HL-60/S4 (cell line): ENCODE results near the gene DHRS1.

ENCODE experiments used
- in situ Hi-C: fragments of 300-500 bp; cut with MboI; formaldehyde crosslinking; loops from 2 replicates; pipeline ENCODE4 v1.14.3; 2022; ENCODE audit warnings: low sequenced_read_pairs

The DHRS1 gene

DNA sequence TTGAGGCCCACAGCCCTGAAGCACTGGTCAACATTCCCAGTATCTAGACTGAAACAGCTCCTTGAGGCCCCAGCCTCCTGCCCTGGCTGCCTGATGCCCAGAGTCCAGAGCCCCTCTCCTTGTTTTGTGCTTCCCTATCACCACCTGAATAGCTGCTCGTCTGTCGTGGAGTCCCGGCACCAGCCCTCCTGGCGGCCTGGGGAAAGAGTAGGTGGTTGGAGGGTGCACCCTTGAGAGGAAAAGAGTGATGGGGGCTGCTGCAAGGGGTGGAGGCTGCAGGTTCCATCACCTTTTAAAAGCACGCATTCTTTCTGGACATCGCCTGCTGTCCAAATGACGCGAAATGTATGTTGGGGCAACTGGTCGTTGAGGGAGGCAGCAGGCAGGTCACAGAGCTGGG, 31.4 kb downstream of the DHRS1 start:
- in situ Hi-C loops = no loop called here

DNA sequence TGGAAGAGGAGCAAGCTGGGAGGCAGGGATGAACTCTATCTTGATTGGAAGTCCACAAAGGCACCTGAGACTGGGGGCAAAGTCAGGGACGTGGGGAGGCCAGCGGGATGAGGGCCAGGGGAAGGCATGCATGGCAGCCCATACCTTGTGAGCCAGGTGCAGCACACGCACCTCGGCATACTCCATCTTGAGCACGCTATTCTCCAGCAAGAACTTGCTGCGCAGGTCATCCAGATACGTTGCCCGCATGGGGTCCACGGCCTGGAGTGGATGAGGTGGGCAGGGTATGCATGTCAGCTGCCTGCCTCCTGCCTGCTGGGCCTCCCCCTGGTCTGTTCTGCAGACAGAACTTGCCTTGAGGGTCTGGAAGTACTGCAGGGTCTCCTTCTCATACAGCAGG, 32.1 kb downstream of the DHRS1 start:
- in situ Hi-C loops = no loop called here

DNA sequence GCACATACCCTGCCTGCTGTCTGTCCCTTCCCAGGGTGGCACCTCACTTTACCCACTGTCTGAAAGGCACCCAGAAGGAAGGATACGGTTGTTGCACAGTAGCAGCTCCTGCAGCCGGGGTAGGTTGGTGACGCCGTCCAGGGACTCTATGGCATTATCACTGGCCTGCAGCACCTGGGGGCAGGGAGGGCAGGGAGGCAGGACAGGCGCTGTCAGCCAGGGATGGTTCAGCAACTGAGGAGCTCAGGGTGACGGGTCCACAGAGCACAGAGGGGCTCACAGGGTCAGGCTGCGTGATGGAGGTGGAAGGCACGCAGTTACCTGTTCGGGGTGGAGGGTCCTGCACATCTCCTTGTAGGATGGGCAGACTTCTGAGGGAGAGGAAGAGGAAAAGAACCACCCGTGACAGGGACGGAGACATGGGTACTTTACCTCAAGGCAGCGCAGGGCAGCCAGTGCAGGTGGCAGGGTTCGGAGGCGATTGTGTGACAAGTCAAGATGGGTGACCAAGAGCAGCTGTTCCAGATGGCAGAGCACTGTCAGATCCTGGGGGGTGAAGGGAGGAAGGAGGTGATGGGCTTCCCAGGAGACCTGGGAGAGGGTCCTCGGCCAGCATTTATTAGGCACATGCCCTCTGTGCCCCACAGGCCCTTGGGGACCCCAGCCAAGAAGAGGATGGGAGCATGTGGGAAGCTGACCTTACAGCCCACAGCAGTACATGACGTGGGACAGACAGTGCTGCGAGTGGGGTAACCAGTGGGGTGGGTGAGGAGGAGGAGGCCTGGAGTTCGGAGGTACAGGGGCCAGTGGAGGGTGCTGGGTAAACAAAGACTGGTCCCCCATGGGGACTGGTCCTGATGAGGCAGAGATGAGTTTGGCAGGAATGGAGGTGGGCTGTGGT, 33.0 kb downstream of the DHRS1 start:
- in situ Hi-C loops = no loop called here

DNA sequence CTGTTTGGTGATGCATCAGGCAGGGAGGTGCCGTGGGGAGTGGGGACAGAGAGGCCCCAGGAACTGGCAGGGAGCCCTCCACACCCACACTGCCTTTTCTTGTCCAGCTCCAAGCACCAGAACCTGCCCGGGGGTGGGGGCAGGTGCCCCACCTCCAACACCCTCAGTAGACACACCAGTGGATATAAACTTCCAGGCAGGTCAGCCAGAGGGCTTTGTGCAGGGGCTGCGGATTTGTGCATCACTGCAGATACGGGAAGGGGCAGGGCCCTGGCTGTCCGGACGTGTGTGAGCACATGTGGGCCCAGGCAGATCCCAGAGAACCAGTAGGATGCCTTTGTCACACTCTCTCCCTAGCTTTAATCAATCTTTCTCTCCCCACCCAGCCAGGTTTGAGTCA, 35.3 kb downstream of the DHRS1 start:
- in situ Hi-C loops = no loop called here

DNA sequence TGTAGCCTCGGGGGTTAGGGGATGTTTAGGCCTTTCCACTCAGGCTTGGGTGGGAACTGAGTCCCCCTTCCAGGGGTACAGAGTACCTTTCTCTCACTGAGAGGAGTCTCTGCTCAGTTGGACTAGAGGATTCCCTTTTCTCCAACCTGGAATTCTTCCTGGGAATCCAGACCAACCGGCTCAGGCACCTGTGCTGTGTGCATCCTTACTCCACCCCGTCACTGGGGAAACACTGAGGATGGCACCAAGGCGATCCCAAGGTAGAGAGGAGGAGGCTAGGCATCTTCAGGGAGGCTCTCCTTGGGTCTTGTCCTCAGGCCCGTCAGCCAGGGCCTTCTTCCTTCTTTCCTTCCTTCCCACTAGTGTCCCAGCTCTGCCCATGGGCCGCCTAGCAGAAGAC, 35.7 kb downstream of the DHRS1 start:
- in situ Hi-C loops = no loop called here

DNA sequence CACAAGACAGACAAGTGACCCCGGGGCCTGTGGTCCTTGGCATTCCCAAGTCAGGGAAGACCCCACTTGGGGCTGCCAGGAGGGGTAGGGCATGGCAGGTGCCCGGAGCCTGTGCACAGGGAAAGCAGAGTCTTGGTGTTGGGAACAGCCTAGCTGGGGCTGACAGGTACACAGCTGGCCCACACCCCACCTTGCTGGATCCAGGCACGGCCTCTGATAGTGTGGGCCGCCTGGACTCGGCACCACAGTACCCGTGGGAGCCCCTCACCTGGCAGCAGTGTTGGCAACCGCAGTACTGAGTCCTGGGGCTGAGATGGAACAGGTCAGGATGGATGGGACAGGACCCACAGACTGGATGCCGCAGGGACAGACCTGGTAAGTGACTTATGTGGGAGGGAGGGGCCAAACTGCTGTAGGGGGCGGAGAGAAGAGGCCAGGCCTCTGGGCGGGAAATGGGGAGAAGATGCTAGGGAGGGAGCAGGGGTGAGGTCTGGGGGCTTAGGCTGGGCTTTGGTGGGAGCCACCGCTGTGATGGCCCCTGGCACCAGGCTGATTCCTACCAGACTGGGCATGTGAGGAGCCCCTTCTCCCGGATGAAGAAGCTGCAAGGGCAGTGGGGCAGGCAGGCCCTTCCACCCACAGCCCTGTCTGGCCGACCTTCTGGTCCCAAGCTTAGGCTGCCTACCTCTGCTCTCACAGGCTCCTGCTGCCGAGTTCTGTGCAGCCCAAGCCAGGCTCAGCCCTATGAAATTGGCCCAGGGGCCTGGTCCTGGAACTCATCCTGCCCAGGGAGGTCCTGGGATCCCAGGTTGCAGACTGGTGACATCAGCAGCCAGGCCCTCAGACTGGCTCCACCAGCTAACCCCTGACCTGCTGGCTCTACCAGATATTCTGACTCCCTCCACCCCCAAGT, 36.5 kb downstream of the DHRS1 start, which contains the start of gene TGM1:
TSS of gene TGM1 (minus strand) at position 357 of the 913 bp plus-strand sequence. CDS start 825 bp downstream, outside the sequence.
- in situ Hi-C loops = no loop called here

DNA sequence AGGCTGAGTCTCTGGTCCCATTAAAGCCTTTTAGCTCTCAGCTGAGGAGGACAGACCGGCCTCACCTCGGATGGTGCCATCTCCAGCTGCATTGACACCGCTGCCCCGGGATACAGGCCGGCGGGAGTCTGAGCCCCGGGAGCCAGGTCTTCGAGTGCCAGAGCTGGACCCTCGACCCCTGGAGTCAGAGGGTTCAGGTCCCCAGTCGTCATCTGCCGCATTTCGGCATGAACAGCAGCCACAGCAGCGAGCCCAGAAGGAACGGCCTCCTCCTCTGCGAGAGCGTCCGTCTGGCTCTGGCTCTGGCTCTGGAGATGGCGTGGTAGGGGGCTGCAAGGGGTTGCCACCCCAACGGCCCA, 37.6 kb downstream of the DHRS1 start:
- in situ Hi-C loops = no loop called here

DNA sequence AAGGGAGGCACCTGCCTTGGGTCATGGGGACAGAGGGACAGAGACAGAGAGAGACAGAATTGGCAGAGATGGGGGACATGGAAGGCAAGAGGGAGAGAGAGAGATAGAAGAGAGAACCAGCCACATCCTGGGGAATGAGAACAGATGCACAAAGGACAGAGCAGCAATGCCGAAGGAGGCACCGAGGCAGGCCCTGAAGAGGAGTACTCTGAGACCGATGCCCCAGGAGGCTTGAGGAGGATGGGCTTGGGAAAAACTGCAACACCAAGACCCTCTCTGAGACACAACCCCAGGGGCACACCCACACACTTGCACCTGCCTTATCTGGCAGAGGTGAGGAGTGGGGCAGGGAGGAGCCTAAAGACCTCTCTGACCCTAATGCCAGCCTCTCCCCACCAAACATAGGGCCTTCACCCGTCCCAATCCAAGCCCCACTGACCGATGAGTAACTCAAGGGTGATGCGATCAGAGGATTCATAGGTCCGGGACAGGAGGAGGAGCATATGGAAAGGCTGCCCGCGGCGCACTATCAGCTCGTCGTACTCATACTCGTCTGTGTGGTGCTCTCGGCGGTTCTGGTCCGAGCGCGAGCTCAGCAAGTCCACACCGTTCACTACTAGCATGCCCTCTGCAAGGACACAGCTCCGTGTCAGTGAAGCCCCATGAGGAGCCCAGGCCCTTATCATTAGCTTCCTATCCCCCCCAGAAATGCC, 38.2 kb downstream of the DHRS1 start:
- in situ Hi-C loops = no loop called here

DNA sequence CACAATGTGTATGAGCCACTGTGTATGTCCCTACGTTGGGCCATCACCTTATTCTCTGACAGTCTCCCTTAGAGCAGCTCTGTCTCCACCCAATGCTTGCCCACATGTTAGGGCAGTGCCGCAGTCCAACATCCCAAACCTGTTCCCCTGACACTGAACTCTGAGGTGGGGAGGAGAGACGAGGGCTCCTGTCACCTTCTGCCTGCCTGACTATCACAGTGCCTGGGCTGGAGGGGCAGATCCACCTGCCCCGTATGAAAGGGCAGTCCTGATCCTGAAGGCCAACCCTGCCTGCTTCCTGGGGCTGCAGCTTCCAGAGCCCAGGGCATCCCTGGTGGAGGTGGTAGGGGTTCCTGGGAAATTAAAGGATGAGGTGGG, 38.8 kb downstream of the DHRS1 start:
- in situ Hi-C loops = no loop called here

DNA sequence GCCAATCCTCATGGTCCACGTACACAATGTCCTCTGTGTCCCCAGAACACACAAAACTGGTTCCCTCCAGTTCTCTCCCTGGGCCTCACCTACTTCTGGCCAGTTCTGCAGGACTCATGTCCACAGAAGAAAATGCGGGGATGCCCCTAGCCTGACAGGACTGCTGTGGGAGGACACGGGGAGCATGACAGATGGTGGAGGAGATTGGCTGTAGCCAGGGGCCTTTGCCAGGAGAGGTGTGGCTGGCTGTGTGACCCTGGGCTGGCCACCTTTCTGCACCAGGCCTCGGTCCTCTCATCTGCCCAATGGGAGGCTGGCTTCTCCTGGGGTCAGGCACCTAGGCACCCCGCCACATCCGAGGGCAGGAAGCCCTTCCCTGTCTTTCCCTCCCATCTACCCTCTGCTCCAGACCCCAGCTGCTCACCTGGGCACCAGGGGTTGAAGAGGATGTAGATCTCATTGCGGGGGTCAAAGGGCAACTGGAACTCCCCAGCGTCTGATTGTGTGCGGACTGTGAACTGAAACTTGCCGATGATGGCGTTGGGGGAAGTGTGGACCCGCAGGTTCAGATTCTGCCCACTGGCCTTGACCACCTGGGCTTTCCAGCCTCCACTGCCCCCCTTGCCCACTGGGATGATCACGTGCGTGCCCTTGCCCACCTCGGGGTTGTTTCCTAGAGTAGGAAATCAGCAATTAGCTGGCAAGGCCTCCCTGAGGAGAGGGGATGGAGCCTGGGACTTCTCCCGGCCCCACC, 39.4 kb downstream of the DHRS1 start:
- in situ Hi-C loops = no loop called here

DNA sequence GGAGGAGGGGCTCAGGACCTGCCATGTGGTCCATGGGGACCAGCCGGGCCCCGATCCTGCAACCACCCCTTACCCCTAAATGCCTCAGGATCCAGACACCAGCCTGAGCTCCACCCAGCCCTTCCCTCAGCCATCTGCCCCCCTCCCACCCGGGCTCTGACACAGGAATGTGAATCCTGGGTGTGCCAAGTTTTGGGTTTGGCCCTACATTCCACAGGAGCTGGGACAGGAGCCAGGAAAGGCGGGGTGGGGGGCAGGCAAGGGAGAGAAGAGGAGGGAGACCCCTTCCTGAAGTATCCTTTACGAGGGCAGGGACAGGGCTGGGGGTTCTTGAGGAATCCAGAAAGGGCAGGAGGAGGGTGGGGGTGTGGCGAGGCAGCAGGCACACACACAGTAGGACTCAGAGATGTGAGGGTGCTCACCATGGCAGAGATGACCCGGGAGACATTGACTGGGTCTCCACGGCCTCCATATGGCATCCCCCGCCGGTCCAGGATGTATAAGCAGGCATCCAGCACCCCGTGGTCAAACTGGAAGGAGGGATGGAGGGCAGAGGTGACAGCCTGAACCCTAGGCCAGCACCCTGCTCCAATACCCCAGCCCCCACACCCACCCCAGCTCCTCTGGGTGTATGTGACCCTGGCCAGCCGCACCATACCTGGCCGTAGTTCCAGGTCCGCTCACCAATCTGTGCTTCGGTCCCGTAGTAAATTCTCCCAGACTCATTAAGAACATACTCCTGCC, 40.1 kb downstream of the DHRS1 start:
- in situ Hi-C loops = no loop called here

DNA sequence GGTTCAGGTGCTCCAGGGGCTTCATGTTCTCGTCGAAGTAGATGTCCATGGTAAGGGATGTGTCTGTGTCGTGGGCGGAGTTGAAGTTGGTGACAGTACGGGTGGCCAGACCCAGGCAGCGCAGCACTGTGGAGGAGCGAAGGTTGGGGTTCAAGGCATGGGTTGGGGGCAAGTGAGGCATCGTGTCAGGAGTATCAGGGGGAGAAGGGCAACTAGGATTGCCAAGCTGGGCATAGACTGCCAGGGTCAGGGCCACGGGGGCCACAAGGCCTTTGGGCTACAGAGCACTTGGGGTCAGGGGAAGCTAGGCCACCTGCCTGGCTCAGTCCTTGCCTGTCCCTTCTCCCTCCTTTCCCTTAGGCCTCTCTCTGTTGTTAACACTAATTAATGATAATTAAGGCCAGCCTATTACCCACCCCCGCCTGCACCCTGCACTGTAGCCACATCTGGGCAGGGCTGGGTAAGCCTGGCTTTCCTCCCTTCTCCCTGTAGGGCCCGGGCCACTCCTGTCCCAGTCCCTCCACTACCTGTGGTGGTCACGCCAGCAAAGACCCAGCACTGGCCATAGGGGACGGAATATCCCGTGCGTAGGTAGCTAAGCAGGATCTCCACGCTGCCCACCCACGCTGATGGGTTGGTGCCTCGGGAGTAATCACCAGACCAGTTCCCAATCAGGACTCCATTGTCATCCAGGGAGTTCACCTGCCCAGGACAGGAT, 40.9 kb downstream of the DHRS1 start:
- in situ Hi-C loops = no loop called here

DNA sequence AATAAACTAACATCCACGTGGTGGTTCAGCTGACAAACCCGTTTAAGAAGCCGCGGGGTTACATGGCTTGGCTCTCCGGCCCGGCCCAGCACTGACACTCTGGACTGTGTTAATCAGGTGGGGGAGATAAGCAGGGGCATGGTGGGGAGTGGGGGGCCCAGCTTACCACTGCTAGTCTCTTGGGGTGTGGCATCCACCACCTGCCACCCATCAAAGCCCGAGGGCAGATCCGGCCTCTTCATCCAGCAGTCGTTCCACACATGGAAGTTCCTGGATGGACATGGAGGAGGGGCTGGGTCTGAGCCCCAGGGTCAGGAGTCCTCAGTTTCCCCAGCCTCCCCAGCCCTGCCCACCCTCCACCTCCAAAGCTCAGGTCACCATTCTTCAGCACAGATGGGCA, 41.5 kb downstream of the DHRS1 start:
- in situ Hi-C loops = no loop called here

DNA sequence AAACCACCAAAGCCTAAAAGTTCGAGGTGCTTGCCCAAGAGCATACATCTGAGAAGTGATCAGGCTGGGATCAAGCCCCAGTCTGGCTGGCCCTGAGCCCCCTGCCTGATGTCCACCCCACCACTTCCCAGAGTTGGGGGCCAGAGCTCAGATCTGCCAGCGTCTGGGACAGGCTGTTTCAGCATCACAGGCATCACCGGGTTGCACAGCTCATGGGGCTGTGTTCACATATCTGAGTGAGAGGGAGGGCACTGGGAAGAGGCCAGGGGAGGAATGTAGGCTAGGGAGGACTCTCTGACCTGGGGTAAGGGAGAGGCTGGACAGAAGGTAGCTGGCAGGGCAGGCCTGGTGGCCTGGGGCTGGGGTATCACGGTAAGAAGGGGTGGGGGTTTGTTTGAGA, 42.6 kb downstream of the DHRS1 start:
- in situ Hi-C loops = no loop called here

DNA sequence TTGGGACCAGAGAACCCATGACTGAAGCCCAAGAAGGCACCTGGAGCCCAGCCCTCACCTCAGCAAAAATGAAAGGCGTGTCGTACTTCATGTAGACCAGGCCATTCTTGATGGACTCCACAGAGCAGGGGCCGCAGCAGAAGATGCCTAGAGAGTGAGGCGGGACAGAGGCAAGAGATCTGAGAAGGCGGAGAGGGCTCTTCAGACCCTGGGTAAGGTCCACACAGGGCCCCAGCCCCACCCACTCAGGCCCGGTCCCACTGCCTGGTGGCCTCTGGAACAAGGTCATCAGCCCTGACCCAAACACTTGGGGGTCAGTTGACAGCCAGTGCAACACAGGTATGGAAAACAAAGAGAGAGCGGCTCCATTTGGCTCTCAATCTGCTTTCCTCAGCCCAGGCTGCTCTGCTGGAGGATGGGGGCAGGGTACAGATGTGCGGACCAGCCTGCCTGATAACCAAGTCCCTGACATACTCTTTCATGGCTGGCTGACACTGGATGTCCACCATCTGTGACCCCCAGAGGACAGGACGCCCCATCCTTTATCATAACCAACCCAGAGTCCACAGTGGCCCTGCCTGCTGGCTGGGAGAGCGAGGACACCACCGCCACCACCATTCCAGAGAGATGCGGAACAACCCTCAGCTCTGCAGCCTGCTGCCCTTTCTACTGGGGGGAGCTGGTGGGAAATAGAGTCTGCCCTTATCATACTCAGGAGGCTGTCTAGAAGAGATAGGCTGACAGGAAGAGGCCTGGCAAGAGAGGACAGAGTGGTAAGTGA, 43.5 kb downstream of the DHRS1 start:
- in situ Hi-C loops = no loop called here

DNA sequence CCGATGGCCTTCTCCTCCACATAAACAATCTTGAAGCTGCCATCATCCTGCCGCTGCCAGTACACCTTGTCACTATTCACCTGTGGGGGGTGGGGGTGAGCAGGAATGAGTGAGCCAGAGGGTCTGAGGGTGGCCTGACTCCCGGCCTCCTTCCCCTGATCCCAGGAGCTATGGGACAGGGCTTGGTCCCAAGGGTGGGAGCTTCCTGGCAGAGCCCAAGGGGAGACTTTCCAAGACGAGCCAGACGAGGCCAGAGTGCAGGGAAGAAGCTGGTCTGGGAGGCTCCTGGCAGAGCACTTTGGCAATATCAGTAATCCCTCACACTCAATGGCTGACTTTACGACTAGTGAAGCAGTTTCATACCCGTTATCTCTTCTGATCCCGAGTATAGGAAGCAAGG, 44.1 kb downstream of the DHRS1 start:
- in situ Hi-C loops = no loop called here

DNA sequence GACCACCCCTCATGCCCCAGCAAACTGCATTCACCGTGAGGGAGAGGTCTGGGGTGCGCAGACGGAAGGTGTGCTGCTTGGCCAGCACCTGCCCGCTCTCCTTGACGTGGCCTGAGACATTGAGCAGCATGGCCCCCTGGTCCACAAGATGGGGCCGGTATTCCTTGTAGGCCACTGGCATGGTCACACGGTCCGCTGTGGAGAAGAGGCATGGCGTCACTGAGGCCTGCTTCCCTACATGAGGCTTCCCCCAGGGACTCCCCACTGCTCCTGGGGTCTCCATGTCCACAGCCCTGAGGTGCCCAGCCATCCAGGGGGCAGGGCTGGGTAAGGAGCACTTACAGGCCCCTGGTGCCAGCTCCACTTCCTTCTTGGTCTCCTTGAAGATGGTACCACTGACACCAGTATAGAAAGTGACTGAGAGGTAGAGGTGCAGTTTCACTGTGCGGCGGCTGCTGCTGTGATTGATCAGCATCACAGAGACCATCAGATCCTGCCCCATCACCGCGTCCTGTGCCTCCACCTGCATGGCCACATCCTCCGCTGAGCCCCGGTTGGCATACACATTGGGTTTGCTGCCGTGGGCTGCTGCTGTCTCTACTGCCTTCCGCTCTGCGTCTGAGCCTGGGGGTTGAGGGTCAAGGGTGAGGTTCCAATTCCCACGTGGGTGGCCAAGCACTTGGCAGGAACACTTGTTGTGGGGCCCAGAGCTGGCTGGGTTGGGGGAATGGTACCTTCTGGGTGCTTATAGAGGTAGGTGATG, 44.8 kb downstream of the DHRS1 start:
- in situ Hi-C loops = no loop called here

DNA sequence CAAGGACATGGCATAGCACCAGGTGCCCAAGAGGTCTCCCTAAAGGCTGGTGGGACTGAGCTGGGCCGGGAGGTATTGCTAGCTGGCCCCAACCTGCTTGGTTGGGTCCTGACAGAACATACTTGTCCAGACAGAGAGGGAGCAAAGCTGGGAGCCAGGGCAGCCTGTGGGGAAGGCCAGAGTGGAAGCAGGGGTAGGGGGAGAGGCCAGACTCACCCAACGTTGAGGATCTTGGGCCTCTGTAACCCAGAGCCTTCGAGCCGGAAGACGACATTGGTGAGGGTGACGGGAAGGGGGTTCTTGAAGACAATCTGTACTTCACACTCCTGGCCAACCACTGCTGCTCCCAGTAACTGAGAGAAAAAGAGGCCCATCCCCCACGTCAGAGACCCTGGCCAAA, 45.6 kb downstream of the DHRS1 start:
- in situ Hi-C loops = no loop called here
